DOHH2 (cell line): Measurements from ENCODE around the gene ASXL2.

ENCODE experiments used
- H3F3A ChIP-seq: fragments of 200-600 bp; sonication (generic), shearing (Covaris generic); 2 replicates; pipeline ENCODE4 v1.6.0; 2016; ENCODE audit warnings: antibody characterized with exemption, mild to moderate bottlenecking; ENCODE audit not compliant: control insufficient read depth, insufficient read depth
- H3K27ac ChIP-seq: fragments of 200-600 bp; sonication (generic); 2 replicates; pipeline ENCODE4 v1.5.1; 2014; ENCODE audit warnings: low read depth, mild to moderate bottlenecking, low read length, moderate library complexity
- H3K27me3 ChIP-seq: fragments of 200-600 bp; sonication (generic); 2 replicates; pipeline ENCODE4 v1.6.1; 2014; ENCODE audit warnings: mild to moderate bottlenecking, low read length, mixed read lengths; ENCODE audit not compliant: control insufficient read depth
- H3K36me3 ChIP-seq: fragments of 200-600 bp; sonication (generic); 2 replicates; pipeline ENCODE4 v1.6.1; 2014; ENCODE audit warnings: mild to moderate bottlenecking, low read length, moderate library complexity, mixed read lengths; ENCODE audit not compliant: control insufficient read depth
- H3K4me1 ChIP-seq: fragments of 200-600 bp; sonication (generic); 2 replicates; pipeline ENCODE4 v1.6.1; 2014; ENCODE audit warnings: mild to moderate bottlenecking, low read length, mixed read lengths; ENCODE audit not compliant: control insufficient read depth
- H3K4me2 ChIP-seq: fragments of 200-600 bp; sonication (generic); 2 replicates; pipeline ENCODE4 v1.6.0; 2014; ENCODE audit warnings: mild to moderate bottlenecking, low read length, moderate library complexity
- H3K4me3 ChIP-seq: fragments of 200-600 bp; sonication (generic); 2 replicates; pipeline ENCODE4 v1.5.1; 2014; ENCODE audit warnings: mild to moderate bottlenecking, low read length, mixed read lengths
- H3K79me2 ChIP-seq: fragments of 200-600 bp; sonication (generic); 2 replicates; pipeline ENCODE4 v1.6.1; 2014; ENCODE audit warnings: mild to moderate bottlenecking, low read length, mixed read lengths; ENCODE audit not compliant: control insufficient read depth
- H3K9me2 ChIP-seq: fragments of 200-600 bp; sonication (generic); replicated peaks from 2 replicates; pipeline ENCODE4 v1.6.1; 2014; ENCODE audit warnings: mild to moderate bottlenecking, low read length, mixed read lengths; ENCODE audit not compliant: control insufficient read depth
- H3K9me3 ChIP-seq: fragments of 200-600 bp; sonication (generic); 2 replicates; pipeline ENCODE4 v1.6.1; 2014; ENCODE audit warnings: antibody characterized with exemption, low read length, mixed read lengths; ENCODE audit not compliant: control insufficient read depth, insufficient read depth
- H4K20me1 ChIP-seq: fragments of 200-600 bp; sonication (generic); 2 replicates; pipeline ENCODE4 v1.6.0; 2014; ENCODE audit warnings: low read depth, mild to moderate bottlenecking, antibody characterized with exemption, low read length, moderate library complexity; ENCODE audit not compliant: control insufficient read depth, insufficient read depth
- EZH2phosphoT487 ChIP-seq: fragments of 200-600 bp; sonication (generic); IDR thresholded peaks from 2 replicates; pipeline ENCODE4 v1.6.1; 2017; ENCODE audit warnings: borderline replicate concordance, mild to moderate bottlenecking, antibody characterized with exemption, low read length, moderate library complexity, mixed read lengths
- TF ChIP-seq, protein P1 (sequence below): fragments of 200-600 bp; sonication (generic); IDR thresholded peaks from one replicate; pipeline ENCODE4 v1.5.1; 2014; ENCODE audit warnings: antibody characterized with exemption, mild to moderate bottlenecking, low read depth, low read length; ENCODE audit not compliant: poor library complexity, severe bottlenecking

Gene ASXL2

DNA sequence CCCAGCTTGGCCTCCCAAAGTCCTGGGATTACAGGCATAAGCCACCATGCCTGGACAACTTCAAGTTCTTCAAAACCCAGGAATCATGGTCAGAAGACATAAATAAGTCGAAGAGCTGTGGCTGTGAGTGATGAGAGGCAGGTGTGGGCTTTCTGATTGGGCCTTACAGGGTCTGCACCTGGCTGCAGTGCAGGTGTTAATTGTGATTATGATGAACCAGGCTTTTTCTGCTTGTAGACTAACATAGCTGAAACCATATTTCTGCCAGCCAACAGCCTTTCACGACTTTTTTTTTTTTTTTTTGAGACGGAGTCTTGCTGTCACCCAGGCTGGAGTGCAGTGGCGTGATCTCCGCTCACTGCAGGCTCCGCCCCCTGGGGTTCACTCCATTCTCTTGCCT is 190.1 kb downstream of the ASXL2 start:
- no peaks in the 10 kb centered on the region for H3K9me3 ChIP-seq
- H3K4me1 ChIP-seq, result no peaks in the 10 kb centered on the region
- no peak overlapping the region for H3K4me2 ChIP-seq
- H3K36me3 ChIP-seq, result no peaks in the 10 kb centered on the region
- H3F3A ChIP-seq, result no peaks in the 10 kb centered on the region
- no peak for TF ChIP-seq EZH2phosphoT487
- TF ChIP-seq, protein P1, sequence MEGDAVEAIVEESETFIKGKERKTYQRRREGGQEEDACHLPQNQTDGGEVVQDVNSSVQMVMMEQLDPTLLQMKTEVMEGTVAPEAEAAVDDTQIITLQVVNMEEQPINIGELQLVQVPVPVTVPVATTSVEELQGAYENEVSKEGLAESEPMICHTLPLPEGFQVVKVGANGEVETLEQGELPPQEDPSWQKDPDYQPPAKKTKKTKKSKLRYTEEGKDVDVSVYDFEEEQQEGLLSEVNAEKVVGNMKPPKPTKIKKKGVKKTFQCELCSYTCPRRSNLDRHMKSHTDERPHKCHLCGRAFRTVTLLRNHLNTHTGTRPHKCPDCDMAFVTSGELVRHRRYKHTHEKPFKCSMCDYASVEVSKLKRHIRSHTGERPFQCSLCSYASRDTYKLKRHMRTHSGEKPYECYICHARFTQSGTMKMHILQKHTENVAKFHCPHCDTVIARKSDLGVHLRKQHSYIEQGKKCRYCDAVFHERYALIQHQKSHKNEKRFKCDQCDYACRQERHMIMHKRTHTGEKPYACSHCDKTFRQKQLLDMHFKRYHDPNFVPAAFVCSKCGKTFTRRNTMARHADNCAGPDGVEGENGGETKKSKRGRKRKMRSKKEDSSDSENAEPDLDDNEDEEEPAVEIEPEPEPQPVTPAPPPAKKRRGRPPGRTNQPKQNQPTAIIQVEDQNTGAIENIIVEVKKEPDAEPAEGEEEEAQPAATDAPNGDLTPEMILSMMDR, result no peak
- no peaks in the 10 kb centered on the region for H3K9me2 ChIP-seq
- no peaks in the 10 kb centered on the region for H3K79me2 ChIP-seq
- peaks cover 8% of the 10 kb centered on the region; the same call in 1 of the 2 replicates for H3K27me3 ChIP-seq
- H3K4me3 ChIP-seq, result no peak overlapping the region
- H3K27ac ChIP-seq, result no peak overlapping the region
- no peaks in the 10 kb centered on the region for H4K20me1 ChIP-seq

GRCh38 chr2:25685741-25686140 is 192.5 kb downstream of the ASXL2 start:
- no peak for TF ChIP-seq EZH2phosphoT487
- TF ChIP-seq, protein P1, result no peak
- no peak overlapping the region for H3K4me2 ChIP-seq

DNA sequence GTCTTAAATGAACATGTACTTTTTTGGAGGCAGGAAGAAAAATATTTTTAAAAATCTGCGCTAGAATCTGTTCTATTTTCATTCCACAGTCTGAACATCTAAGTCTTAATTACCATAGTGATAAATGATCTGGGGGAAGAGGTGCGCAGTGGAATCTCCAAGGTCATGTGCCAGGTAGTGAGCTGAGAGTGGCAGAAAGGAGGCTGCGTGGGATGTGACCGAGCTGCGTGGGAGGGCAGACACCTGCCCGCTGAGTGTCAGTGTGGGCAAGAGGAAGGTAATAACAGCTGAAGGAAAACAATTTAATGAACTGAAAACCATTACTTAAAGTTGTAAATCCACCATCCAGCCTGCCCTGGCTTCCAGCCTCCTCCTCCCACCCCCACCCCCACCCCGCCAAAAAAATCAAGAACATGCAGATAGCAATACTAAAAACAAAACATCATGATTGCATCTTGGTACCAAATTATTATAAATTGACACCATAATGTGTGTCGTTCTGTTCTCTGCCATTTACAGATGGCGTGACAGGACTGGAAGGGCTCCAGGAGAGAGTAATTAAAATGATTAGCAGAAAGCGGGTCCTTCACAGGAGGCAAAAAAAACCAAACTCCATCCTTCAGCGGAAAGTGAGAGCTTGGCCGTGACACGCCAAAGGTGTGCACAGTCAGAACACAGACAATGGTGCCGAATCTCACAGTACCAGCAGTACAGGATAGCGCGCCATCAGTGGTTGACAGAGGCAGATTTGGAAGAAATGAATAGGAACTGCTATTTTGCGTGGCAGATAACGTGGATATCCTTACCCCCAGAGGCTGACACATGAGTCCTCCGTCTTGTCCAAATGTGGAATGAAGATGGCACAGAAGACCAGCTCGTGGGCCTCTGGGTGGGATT is 193.5 kb downstream of the ASXL2 start:
- Histone ChIP-seq H3K4me3 (no peak overlapping the region), H3K4me2 (no peak overlapping the region), H3K4me1 (no peaks in the 10 kb centered on the region), H3K36me3 (no peaks in the 10 kb centered on the region), H3K27ac (no peak overlapping the region), H3K9me3 (no peaks in the 10 kb centered on the region), H4K20me1 (no peaks in the 10 kb centered on the region), H3K27me3 (peaks cover 8% of the 10 kb centered on the region; the same call in 1 of the 2 replicates), H3K9me2 (no peaks in the 10 kb centered on the region), H3K79me2 (no peaks in the 10 kb centered on the region), H3F3A (no peaks in the 10 kb centered on the region)
- TF ChIP-seq, protein P1, result no peak
- TF ChIP-seq EZH2phosphoT487, result no peak

More at GRCh38 chr2:25685741-25686140, 192.5 kb downstream of the ASXL2 start:
- no peaks in the 10 kb centered on the region for H3K9me3 ChIP-seq
- H3F3A ChIP-seq, result no peaks in the 10 kb centered on the region
- no peak overlapping the region for H3K4me3 ChIP-seq
- H3K36me3 ChIP-seq, result no peaks in the 10 kb centered on the region
- peaks cover 8% of the 10 kb centered on the region; the same call in 1 of the 2 replicates for H3K27me3 ChIP-seq
- no peaks in the 10 kb centered on the region for H4K20me1 ChIP-seq
- H3K9me2 ChIP-seq, result no peaks in the 10 kb centered on the region
- H3K79me2 ChIP-seq, result no peaks in the 10 kb centered on the region
- no peaks in the 10 kb centered on the region for H3K4me1 ChIP-seq
- no peak overlapping the region for H3K27ac ChIP-seq
